ENCODE results near the gene PRSS56.

- TF ChIP-seq CTCF (IDR thresholded peaks at IDR 0.05) (no peak), ZFX (IDR thresholded peaks at IDR 0.05; ENCODE audit: borderline replicate concordance) (no peak)
These were observed 18.8 kb upstream of the PRSS56 start for GRCh38 chr2:232501331-232501771.
